Gastroesophageal sphincter (tissue), 3 donors: ENCODE results near the gene LONP2.

Experiments used
- CTCF ChIP-seq, 4 experiments: fragments of 200-600 bp in 2 of 4; fragments of 450-650 bp in 2 of 4; sonication (generic) in 1 of 4; IDR thresholded peaks; one replicate each; pipeline ENCODE4 v1.5.1; 2017 to 2019; ENCODE audit warnings: antibody characterized with exemption in 4 of 4, mild to moderate bottlenecking in 2 of 4, moderate library complexity in 2 of 4
- POLR2A ChIP-seq, 2 donors: fragments of 450-650 bp; IDR thresholded peaks; one replicate each; pipeline ENCODE4 v1.6.1; 2017; ENCODE audit warnings: antibody characterized with exemption in 2 of 2, mild to moderate bottlenecking in 2 of 2, moderate library complexity in 1 of 2
- POLR2AphosphoS5 ChIP-seq: sonication (generic); formaldehyde crosslinking; IDR thresholded peaks from one replicate; pipeline ENCODE4 v1.6.1; 2017; ENCODE audit warnings: antibody characterized with exemption

GRCh38 chr16:48384520-48385252 lies 140.6 kb downstream of the LONP2 start:
- no peak for TF ChIP-seq CTCF (IDR thresholded peaks at IDR 0.05)
- TF ChIP-seq POLR2A (IDR thresholded peaks at IDR 0.05), result peak in 1 of 2 donors; percentile 1
- TF ChIP-seq POLR2AphosphoS5, result no peak
